H1 (cell line): ENCODE data around the gene CD34. TPM values are rescaled to one million over a fixed set of nuclear protein-coding genes. Genes with fewer than 3 reads are reported as not detected.

Source experiments
- CTCF ChIA-PET: fragments of 300-600 bp; sonication (Branson Sonifier 250); formaldehyde crosslinking; loops from one replicate; lab custom pipeline; 2021; ENCODE audit not compliant: partially characterized antibody; lab: Charles Lee
- POLR2A ChIA-PET: fragments of 300-600 bp; sonication (Branson Sonifier 250); formaldehyde crosslinking; loops from one replicate; lab custom pipeline; 2021; ENCODE audit warnings: inconsistent platforms; ENCODE audit not compliant: partially characterized antibody; lab: Charles Lee
- DNase-seq, 2 experiments: peaks; one replicate each; pipeline versions ENCODE4 v3.0.0 to v3.0.0-alpha.2; 2010 to 2022; ENCODE audit warnings: low spot score in 2 of 2, low read depth in 1 of 2, mixed read lengths in 1 of 2
- FAIRE-seq: peaks from 2 replicates; lab custom pipeline; 2011; peaks lifted over from hg19 to GRCh38; lab: Jason Lieb, UNC
- H2AFZ ChIP-seq: 2 replicates; pipeline ENCODE4 v1.8.1; 2012; ENCODE audit warnings: low read length, inconsistent platforms
- H2AK5ac ChIP-seq: 2 replicates; pipeline ENCODE4 v1.6.1; 2013; ENCODE audit warnings: low read depth, low read length
- H2BK120ac ChIP-seq: replicated peaks from 2 replicates; pipeline ENCODE3; 2013; ENCODE audit warnings: low read depth, low read length, inconsistent platforms
- H2BK12ac ChIP-seq: 2 replicates; pipeline ENCODE4 v1.6.1; 2013; ENCODE audit warnings: low read depth, low read length
- H2BK15ac ChIP-seq: 2 replicates; pipeline ENCODE4 v1.6.1; 2013; ENCODE audit warnings: low read length
- H2BK20ac ChIP-seq: 2 replicates; pipeline ENCODE4 v1.6.1; 2013; ENCODE audit warnings: low read length
- H2BK5ac ChIP-seq: 2 replicates; pipeline ENCODE4 v1.6.1; 2013; ENCODE audit warnings: low read depth, low read length
- H3K14ac ChIP-seq: 2 replicates; pipeline ENCODE4 v1.6.1; 2013; ENCODE audit warnings: inconsistent platforms; ENCODE audit not compliant: insufficient read length
- H3K18ac ChIP-seq: 2 replicates; pipeline ENCODE4 v1.6.1; 2013; ENCODE audit warnings: low read length; ENCODE audit errors: extremely low read depth
- H3K23ac ChIP-seq: 2 replicates; pipeline ENCODE4 v1.6.1; 2013; ENCODE audit warnings: inconsistent platforms; ENCODE audit not compliant: insufficient read length
- H3K23me2 ChIP-seq: 2 replicates; pipeline ENCODE4 v1.6.1; 2013; ENCODE audit warnings: low read depth, low read length
- H3K27ac ChIP-seq: 2 replicates; pipeline ENCODE4 v1.6.1; 2011; ENCODE audit warnings: low read depth, low read length, inconsistent platforms
- H3K27me3 ChIP-seq, 4 experiments: replicated peaks in 1 of 4; 1 replicate in 1 of 4; 2 replicates in 3 of 4; pipeline versions ENCODE4 v1.6.1 to v1.8.1; 2011 to 2013; ENCODE audit warnings: low read length in 3 of 4, mild to moderate bottlenecking in 3 of 4, inconsistent platforms in 2 of 4, mixed read lengths in 2 of 4, moderate library complexity in 1 of 4; ENCODE audit not compliant: control insufficient read depth in 3 of 4, insufficient read depth in 3 of 4; ENCODE audit errors: extremely low read depth in 1 of 4
- H3K36me3 ChIP-seq, 4 experiments: 2 replicates each; pipeline versions ENCODE4 v1.6.1 to v1.8.1; 2011 to 2013; ENCODE audit warnings: mild to moderate bottlenecking in 4 of 4, low read length in 3 of 4, moderate library complexity in 2 of 4, control low read depth in 1 of 4, inconsistent platforms in 1 of 4; ENCODE audit not compliant: insufficient read depth in 4 of 4, control insufficient read depth in 2 of 4
- H3K4ac ChIP-seq: replicated peaks from 2 replicates; pipeline ENCODE3; 2013; ENCODE audit warnings: low read length, low read depth, mixed read lengths, inconsistent platforms; ENCODE audit not compliant: insufficient read length
- H3K4me1 ChIP-seq, 4 experiments: replicated peaks in 1 of 4; 1 replicate in 1 of 4; 2 replicates in 3 of 4; pipeline versions ENCODE4 v1.6.1 to v1.8.1; 2011 to 2013; ENCODE audit warnings: low read length in 3 of 4, inconsistent platforms in 2 of 4, mixed read lengths in 1 of 4; ENCODE audit not compliant: insufficient read depth in 4 of 4, control insufficient read depth in 3 of 4
- H3K4me2 ChIP-seq, 2 experiments: 2 replicates each; pipeline versions ENCODE4 v1.6.1 to v1.8.1; 2011 to 2013; ENCODE audit warnings: low read depth in 2 of 2, low read length in 2 of 2, control low read depth in 1 of 2, inconsistent platforms in 1 of 2, mild to moderate bottlenecking in 1 of 2; ENCODE audit not compliant: insufficient read depth in 1 of 2
- H3K4me3 ChIP-seq, 4 experiments: fragments of 200-600, 300-600 bp in 1 of 4; sonication (generic), shearing (Covaris generic), sonication (Bioruptor Twin) in 1 of 4; 2 replicates each; pipeline versions ENCODE4 v1.5.1 to v1.8.1; 2011 to 2016; ENCODE audit warnings: low read length in 4 of 4, low read depth in 3 of 4, control low read depth in 2 of 4, inconsistent platforms in 2 of 4, mild to moderate bottlenecking in 2 of 4, mixed read lengths in 1 of 4, moderate library complexity in 1 of 4; ENCODE audit not compliant: insufficient read depth in 2 of 4; ENCODE audit errors: extremely low read depth in 1 of 4
- H3K56ac ChIP-seq: replicated peaks from 2 replicates; pipeline ENCODE3; 2013; ENCODE audit warnings: low read depth, mild to moderate bottlenecking, mixed read lengths, low read length, inconsistent platforms; ENCODE audit not compliant: insufficient read length
- H3K79me1 ChIP-seq: 2 replicates; pipeline ENCODE4 v1.6.1; 2013; ENCODE audit warnings: low read depth, low read length, control low read depth
- H3K79me2 ChIP-seq, 2 experiments: 2 replicates each; pipeline versions ENCODE4 v1.6.1 to v1.8.1; 2012 to 2013; ENCODE audit warnings: low read length in 2 of 2, mild to moderate bottlenecking in 2 of 2, inconsistent platforms in 1 of 2; ENCODE audit not compliant: insufficient read depth in 2 of 2, control insufficient read depth in 1 of 2
- H3K9ac ChIP-seq, 4 experiments: replicated peaks in 1 of 4; 1 replicate in 1 of 4; 2 replicates in 3 of 4; pipeline versions ENCODE4 v1.6.1 to v1.8.1; 2011 to 2013; ENCODE audit warnings: low read depth in 3 of 4, low read length in 3 of 4, control low read depth in 2 of 4, mild to moderate bottlenecking in 2 of 4, moderate library complexity in 2 of 4, inconsistent platforms in 1 of 4; ENCODE audit errors: extremely low read depth in 1 of 4
- H3K9me3 ChIP-seq, 2 experiments: 2 replicates each; pipeline versions ENCODE4 v1.6.1 to v1.8.1; 2012 to 2013; ENCODE audit warnings: mild to moderate bottlenecking in 2 of 2, moderate library complexity in 2 of 2, control low read depth in 1 of 2, inconsistent platforms in 1 of 2, low read depth in 1 of 2, low read length in 1 of 2, mixed read lengths in 1 of 2; ENCODE audit not compliant: insufficient read depth in 2 of 2
- H4K20me1 ChIP-seq, 2 experiments: replicated peaks in 1 of 2; 2 replicates each; pipeline versions ENCODE3 to v1.8.1; 2011 to 2013; ENCODE audit warnings: inconsistent platforms in 2 of 2, low read length in 2 of 2, mild to moderate bottlenecking in 1 of 2; ENCODE audit not compliant: insufficient read depth in 2 of 2, control insufficient read depth in 1 of 2
- H4K5ac ChIP-seq: 2 replicates; pipeline ENCODE4 v1.6.1; 2013; ENCODE audit warnings: low read length, low read depth, mixed read lengths, inconsistent platforms; ENCODE audit not compliant: insufficient read length
- H4K8ac ChIP-seq: 2 replicates; pipeline ENCODE4 v1.8.0; 2013; ENCODE audit warnings: mild to moderate bottlenecking, moderate library complexity, low read length, inconsistent platforms; ENCODE audit not compliant: insufficient read depth; ENCODE audit errors: extremely low read depth
- H4K91ac ChIP-seq: replicated peaks from 2 replicates; pipeline ENCODE3; 2013; ENCODE audit warnings: low read length, mixed read lengths, inconsistent platforms; ENCODE audit not compliant: insufficient read length
- CBX5 ChIP-seq: fragments of 300-800, 300-1000 bp; sonication (generic); IDR thresholded peaks from 2 replicates; pipeline ENCODE4 v1.7.1; 2016; ENCODE audit warnings: antibody characterized with exemption, low read length, low read depth
- CHD1 ChIP-seq: IDR thresholded peaks from 2 replicates; pipeline ENCODE4 v1.6.1; 2012; ENCODE audit warnings: low read depth, low read length, improper control_type of control experiment
- FOSL1 ChIP-seq: IDR thresholded peaks from 2 replicates; pipeline ENCODE4 v1.6.1; 2011; ENCODE audit warnings: mild to moderate bottlenecking, low read depth, low read length, moderate library complexity; ENCODE audit not compliant: insufficient read depth
- MAX ChIP-seq: IDR thresholded peaks from 2 replicates; pipeline ENCODE4 v1.6.1; 2012; ENCODE audit warnings: inconsistent platforms
- POLR2AphosphoS5 ChIP-seq: IDR thresholded peaks from 2 replicates; pipeline ENCODE4 v1.6.1; 2011; ENCODE audit warnings: low read depth, low read length
- RXRA ChIP-seq: IDR thresholded peaks from 2 replicates; pipeline ENCODE4 v1.6.1; 2011; ENCODE audit warnings: low read depth, mild to moderate bottlenecking, low read length, moderate library complexity; ENCODE audit not compliant: insufficient read depth
- SAP30 ChIP-seq: fragments of 300-600 bp; sonication (generic); IDR thresholded peaks from 2 replicates; pipeline ENCODE4 v1.7.1; 2012; ENCODE audit warnings: low read length, moderate library complexity, mild to moderate bottlenecking, inconsistent platforms; ENCODE audit not compliant: insufficient read depth, insufficient replicate concordance
- SIN3A ChIP-seq, 2 experiments: IDR thresholded peaks in 1 of 2; conservative IDR thresholded peaks in 1 of 2; 2 replicates each; pipeline ENCODE4 v1.6.1; 2011 to 2012; ENCODE audit warnings: low read length in 2 of 2, improper control_type of control experiment in 1 of 2, low read depth in 1 of 2, mild to moderate bottlenecking in 1 of 2
- SP2 ChIP-seq: IDR thresholded peaks from 2 replicates; pipeline ENCODE4 v1.6.1; 2012; ENCODE audit warnings: mild to moderate bottlenecking, low read length, inconsistent platforms
- TAF7 ChIP-seq: optimal IDR thresholded peaks from 2 replicates; pipeline ENCODE3; 2011; ENCODE audit warnings: low read depth, mild to moderate bottlenecking, inconsistent platforms, low read length, moderate library complexity, borderline replicate concordance
- YY1 ChIP-seq: IDR thresholded peaks from 2 replicates; pipeline ENCODE4 v1.6.1; 2011; ENCODE audit warnings: low read depth, mild to moderate bottlenecking, low read length
- WGBS, 2 experiments: shearing (Covaris generic) in 1 of 2; methylation state at CpG; one replicate each; pipeline versions ENCODE4 v1.1.6 to v1.1.7; 2013 to 2015; ENCODE audit warnings: low lambda C conversion rate in 2 of 2, mixed read lengths in 2 of 2, inconsistent platforms in 1 of 2, low coverage in 1 of 2, missing lambda C conversion rate in 1 of 2; ENCODE audit not compliant: insufficient replicate concordance in 2 of 2, insufficient coverage in 1 of 2, insufficient read length in 1 of 2; ENCODE audit errors: extremely low coverage in 1 of 2, missing lambda C conversion rate in 1 of 2; 5-methylcytosine and 5-hydroxymethylcytosine counted together
- polyA plus RNA-seq, 7 experiments: library from polyadenylated mRNA; depleted of rRNA in 3 of 7; stranded (reverse) in 5 of 7; unstranded in 2 of 7; fragments of >200 nt in 5 of 7; fragments of 200-250 nt in 2 of 7; gene quantifications; 1 replicate in 5 of 7; 2 replicates in 1 of 7; 4 replicates in 1 of 7; pipeline versions ENCODE4 v1.2.1 to v1.2.3, GENCODE V29; 2011 to 2013; ENCODE audit warnings: missing spikeins in 2 of 7, mixed read lengths in 2 of 7
- total RNA-seq: library from RNA; stranded (reverse); fragmentation: NEBNext Ultra II Directional; extraction: Animal tissue kit (Norgen Biotek cat#: 25700); gene quantifications from 2 replicates; pipeline ENCODE4 v1.2.1, GENCODE V29; 2021
- TF ChIP-seq, protein P1 (sequence below): IDR thresholded peaks from 2 replicates; pipeline ENCODE4 v1.6.1; 2012; ENCODE audit warnings: inconsistent platforms

Gene CD34
- total and polyA plus RNA-seq, 2 of the 8 experiments (the other 6 are each of a cell fraction or from before 2014, with no cell fraction given): 0.39 to 0.54 TPM

DNA sequence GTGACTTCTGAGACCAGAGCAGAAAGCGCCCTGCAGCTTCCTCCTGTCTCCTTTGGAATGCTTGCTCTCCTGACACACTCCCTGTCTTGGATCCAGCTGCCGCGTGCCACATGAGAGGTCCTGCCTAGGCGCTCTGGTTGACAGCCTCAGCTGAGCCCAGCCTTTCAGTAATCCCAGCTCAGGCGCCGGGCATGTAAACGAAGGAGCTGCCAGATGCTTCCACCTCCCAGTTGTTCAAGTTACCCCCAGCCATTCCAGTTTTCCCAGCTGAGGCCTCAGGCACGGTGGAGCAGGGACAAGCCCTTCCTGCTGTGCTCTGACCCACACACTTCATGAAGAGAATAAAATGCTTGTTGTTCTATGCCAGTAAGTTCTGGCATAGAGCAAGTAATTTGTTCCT, 14.3 kb upstream of the CD34 start:
- no peaks in the 10 kb centered on the region for H3K23me2 ChIP-seq
- H3K27me3 ChIP-seq: no peaks in the 10 kb centered on the region; a peak in 1 of 7 replicates
- TF ChIP-seq, protein P1, sequence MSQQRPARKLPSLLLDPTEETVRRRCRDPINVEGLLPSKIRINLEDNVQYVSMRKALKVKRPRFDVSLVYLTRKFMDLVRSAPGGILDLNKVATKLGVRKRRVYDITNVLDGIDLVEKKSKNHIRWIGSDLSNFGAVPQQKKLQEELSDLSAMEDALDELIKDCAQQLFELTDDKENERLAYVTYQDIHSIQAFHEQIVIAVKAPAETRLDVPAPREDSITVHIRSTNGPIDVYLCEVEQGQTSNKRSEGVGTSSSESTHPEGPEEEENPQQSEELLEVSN: peak; percentile 54; the same call in 1 of the 2 replicates
- TF ChIP-seq SAP30 (peak; percentile 49), POLR2AphosphoS5 (no peak), SP2 (no peak), CHD1 (no peak), RXRA (no peak), FOSL1 (no peak), YY1 (no peak), MAX (peak; percentile 83), TAF7 (no peak), CBX5 (no peak), SIN3A (conservative IDR thresholded peaks at IDR 0.05 in 1 of 2, IDR thresholded peaks at IDR 0.05 in 1 of 2; ENCODE audit: low read depth in 1 of 2, low read length in 2 of 2) (peak; percentile 78 to 88; a peak in 2 of 4 replicates)
- H4K20me1 ChIP-seq: no peaks in the 10 kb centered on the region
- no peak overlapping the region for H3K18ac ChIP-seq
- no peak overlapping the region for H2AK5ac ChIP-seq
- H3K4me3 ChIP-seq: no peak overlapping the region
- FAIRE-seq: no peak
- H4K5ac ChIP-seq: no peak overlapping the region
- no peak overlapping the region for H4K91ac ChIP-seq
- no peak overlapping the region for H2BK20ac ChIP-seq
- peak overlapping the region; percentile 71 for H4K8ac ChIP-seq
- H3K4me2 ChIP-seq: no peak overlapping the region
- no peak overlapping the region for H2BK15ac ChIP-seq
- WGBS, 2 experiments: 42% methylated on average over 8 of the region's 8 CpGs; no CpG with 5 or more reads in 1 of the 2 experiments
- no peaks in the 10 kb centered on the region for H3K79me2 ChIP-seq
- POLR2A ChIA-PET: no interaction called here
- H3K4me1 ChIP-seq: peaks cover 0 to 7% (median 1%) of the 10 kb centered on the region in 4 experiments; a peak in 3 of 7 replicates
- H3K36me3 ChIP-seq: no peaks in the 10 kb centered on the region
- CTCF ChIA-PET: interaction anchor here (0.7 to 1.8 kb wide), 12 partner anchors 10 to 57 kb away, joined by 3 to 6 read pairs (median 4); no protein-coding TSS in a partner anchor
- H3K9ac ChIP-seq: no peak overlapping the region
- H3K79me1 ChIP-seq: no peaks in the 10 kb centered on the region
- no peak overlapping the region for H2AFZ ChIP-seq
- H2BK12ac ChIP-seq: no peak overlapping the region
- H2BK5ac ChIP-seq: no peak overlapping the region
- DNase-seq: peak in 1 of 2 experiments; percentile 59
- no peak overlapping the region for H2BK120ac ChIP-seq
- no peak overlapping the region for H3K14ac ChIP-seq
- no peaks in the 10 kb centered on the region for H3K9me3 ChIP-seq
- H3K56ac ChIP-seq: no peak overlapping the region
- no peak overlapping the region for H3K4ac ChIP-seq
- no peak overlapping the region for H3K27ac ChIP-seq
- no peak overlapping the region for H3K23ac ChIP-seq
